Dermis blood vessel endothelial cell (primary cell): Measurements from ENCODE around the gene ANO10. TPM values are rescaled to one million over a fixed set of nuclear protein-coding genes. Genes with fewer than 3 reads are reported as not detected.
"Not testable (repeated sequence)": the region's sequence is repeated elsewhere in the genome, so short reads cannot be mapped to it uniquely, and the experiment has no call there.

Experiments
- DNase-seq: peaks from one replicate; pipeline ENCODE4 v3.0.0; 2010
- total RNA-seq: library from RNA; depleted of rRNA; stranded (reverse); fragments of >200 nt; gene quantifications from 2 replicates; pipeline ENCODE4 v1.2.3, GENCODE V29; 2014

The ANO10 gene
- 46.5 and 52.9 TPM in 2 replicates for total RNA-seq

DNA sequence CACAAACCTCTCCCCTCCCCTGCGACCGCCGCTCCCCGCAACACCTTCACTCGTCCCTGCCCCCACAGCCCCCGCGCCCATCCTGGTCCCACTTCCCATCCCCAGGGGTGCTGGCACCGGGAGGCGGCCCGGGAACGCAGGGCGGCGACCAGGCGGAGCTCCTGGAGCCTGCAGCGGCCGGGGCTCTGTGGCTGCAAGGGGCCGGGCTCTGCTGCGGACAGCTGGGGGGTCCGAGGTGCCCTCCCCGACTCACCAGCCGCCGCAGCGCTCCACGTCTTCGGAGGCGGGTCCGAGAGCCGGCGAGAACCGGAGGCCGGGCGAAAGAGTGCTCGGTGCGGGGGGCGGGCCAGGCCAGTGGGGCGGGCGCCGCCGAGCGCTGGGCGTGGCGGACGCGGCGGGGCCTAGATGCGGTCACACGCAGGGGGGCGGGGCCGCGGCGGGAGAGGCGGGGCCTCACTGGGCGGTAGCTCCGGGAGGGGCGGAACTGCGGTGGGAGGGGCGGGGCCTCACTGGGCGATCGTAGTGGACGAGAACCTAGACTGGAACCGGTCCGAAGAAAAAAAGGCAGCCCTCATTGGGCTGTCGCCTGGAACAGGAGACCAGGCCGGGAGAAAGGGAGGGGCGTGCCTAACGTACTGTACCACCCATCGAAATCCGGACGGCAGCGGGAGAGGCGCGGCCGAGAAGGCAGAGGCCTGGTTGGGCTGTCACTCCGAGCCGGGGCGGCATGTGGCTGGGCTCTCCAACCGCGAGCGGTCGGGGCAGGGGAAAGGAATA, at the start of gene ANO10:
Gene ANO10 (minus strand): TSS at position 356 of the 777 bp plus-strand sequence. CDS start 16,159 bp downstream, outside the sequence.
- DNase-seq = peak; percentile 99

DNA sequence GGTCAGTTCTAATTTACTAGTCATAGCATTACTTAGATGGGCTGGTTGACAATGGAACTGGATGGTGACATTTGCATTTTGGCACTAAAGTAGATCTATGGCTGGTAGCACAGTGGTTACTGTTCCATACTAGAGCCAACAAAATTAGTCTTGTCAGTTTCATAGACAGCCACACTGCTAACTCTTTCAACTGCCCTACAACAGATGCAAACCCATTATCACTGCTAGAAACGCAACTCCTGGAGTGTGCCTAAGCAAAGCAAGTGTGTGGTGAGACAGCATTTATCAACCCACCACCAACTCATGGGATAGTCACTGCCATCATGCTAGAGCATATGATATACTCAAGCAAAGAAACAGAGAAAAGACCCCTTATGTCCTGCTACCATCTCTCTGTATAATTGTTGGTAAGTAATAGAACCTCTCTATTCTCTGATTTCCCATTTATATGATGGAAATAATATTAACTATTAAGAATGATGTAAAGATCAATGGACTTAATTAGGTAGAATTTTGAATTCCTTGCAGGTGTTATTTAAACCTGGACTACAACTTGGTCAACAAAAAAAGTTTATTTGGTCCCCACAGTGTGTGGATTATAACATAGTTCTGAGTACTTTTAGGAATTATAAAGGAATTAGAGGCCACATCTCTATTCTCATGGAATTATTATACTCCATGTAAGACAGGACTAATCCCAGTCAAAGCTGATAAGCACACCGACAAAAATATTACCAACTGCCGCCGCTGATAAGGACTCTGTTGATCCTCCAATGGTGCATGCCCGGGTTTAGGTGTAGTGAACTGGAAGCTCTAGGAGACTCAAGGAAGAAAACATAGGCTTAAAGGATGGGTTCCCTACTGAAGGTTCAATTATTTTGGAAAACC, 49.1 kb upstream of the ANO10 start:
- no peak for DNase-seq

GRCh38 chr3:43665011-43665410, 43.2 kb upstream of the ANO10 start:
- DNase-seq = not testable (repeated sequence)

DNA sequence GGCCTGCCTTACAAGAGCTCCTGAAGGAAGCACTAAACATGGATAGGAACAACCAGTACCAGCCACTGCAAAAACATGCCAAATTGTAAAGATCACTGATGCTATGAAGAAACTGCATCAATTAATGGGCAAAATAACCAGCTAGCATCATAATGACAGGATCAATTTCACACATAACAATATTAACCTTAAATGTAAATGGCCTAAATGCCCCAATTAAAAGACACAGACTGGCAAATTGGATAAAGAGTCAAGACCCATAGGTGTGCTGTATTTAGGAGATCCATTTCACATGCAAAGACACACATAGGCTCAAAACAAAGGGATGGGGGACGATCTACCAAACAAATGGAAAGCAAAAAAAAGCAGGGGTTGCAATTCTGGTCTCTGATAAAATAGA, 39.6 kb upstream of the ANO10 start:
- DNase-seq = not testable (repeated sequence)

GRCh38 chr3:43659250-43659880, 37.6 kb upstream of the ANO10 start:
- no peak for DNase-seq

- DNase-seq = not testable (repeated sequence)
Measured at GRCh38 chr3:43656390-43656789, 34.6 kb upstream of the ANO10 start.

GRCh38 chr3:43650345-43650744, 28.5 kb upstream of the ANO10 start:
- no peak for DNase-seq

GRCh38 chr3:43649365-43649968, 27.7 kb upstream of the ANO10 start:
- peak; percentile 20 for DNase-seq

GRCh38 chr3:43648957-43649356, 27.1 kb upstream of the ANO10 start:
- DNase-seq = no peak

GRCh38 chr3:43647331-43648166, 25.7 kb upstream of the ANO10 start:
- no peak for DNase-seq

GRCh38 chr3:43644443-43644842, 22.6 kb upstream of the ANO10 start:
- DNase-seq = no peak

DNA sequence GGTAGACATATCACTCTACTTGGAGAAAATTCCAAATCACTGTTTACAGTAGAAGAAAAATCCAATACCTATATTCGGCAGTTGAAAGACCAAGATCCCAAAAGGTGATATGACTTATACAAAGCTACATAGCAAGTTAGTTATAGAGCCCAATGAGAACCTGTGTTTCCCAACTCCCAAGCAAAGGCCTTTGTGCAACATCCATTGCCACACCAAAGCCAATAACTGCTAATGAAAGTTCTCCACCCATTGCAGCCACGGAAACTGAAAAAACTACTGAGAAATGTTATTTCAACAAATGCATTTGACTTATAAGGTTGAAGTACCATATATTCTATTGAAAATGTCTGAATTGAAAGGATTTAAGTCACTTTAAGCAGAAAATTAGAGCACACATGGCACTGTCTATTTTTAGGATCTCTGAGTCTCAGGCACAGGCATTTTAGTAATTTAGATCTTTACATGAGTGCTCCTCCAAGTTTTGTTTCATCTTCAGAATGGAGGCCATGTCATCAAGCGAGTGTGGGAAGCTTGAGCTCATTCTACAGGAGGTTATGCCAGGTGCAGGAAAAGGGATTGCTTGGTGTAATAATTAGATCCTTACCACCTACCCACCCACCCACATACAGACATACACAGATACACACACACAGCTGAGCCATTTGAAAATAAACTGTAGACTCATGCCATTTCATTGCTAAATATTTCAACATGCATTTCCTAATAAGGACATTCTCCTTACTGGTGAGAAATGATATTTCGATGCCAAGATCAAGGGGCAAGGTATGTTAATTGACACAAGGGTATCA, 19.7 kb upstream of the ANO10 start:
- DNase-seq = no peak

- no peak for DNase-seq
Measured at GRCh38 chr3:43640681-43641080, 18.9 kb upstream of the ANO10 start.

DNA sequence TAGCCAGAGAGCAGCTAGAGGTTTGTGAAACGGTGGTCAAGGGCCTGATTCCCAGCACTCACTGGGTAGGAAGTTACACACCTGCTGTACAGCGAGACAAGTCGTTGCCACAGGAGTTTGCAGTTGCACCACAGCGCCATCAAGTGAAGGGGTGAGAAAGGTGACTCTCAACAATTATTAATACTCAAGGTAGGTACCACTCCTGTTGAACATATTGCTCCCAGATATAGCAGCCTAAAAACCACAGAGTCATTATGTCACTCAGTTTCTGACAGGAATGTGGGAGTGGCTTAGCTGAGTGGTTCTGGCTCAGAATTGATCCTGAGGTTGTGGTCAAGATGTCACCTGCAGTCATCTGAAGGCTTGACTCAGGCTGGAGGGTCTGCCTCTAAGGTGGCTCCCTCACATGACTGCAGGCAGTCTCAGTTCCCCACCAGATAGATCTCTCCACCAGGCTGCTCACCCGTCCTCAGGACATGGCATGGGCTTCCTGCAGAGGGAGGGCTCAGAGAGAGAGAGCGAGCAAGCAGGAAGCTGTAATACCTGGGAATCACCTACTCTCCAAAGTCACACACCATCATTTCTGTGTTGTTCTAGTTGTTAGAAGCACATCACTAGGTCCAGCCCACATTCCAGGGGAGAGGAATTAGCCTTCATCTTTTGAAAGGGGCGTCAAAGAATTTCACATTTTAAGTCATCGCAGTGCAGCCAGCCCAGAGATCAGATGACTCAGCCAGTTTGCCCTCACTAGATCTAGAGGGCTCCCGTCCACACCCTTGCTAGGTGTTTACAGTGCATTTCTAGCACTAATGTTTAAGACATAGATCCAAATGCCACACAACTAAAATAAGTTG, 17.0 kb upstream of the ANO10 start:
- peak; percentile 37 for DNase-seq

GRCh38 chr3:43637702-43638101, 15.9 kb upstream of the ANO10 start:
- DNase-seq = no peak

DNA sequence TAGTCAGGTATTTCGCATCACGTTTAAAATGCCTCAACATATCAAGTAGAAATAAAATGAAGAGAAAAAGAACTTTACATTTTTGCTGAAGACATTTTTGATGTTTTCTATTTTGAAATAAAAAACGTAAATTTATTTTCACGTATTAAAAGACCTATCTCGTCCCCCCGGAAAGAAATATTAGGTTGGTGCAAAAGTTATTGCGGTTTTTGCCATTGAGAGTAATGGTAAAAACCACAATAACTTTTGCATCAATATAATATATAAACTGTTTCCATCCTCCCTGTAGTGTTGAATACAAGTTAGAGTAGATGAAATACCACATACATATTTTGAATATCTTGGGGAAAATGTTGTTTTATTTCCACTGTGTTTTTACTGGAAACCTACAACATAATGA, 11.2 kb upstream of the ANO10 start:
- no peak for DNase-seq

GRCh38 chr3:43632269-43632733, 10.5 kb upstream of the ANO10 start:
- DNase-seq = peak; percentile 93

GRCh38 chr3:43629741-43630140, 7.9 kb upstream of the ANO10 start:
- no peak for DNase-seq

DNA sequence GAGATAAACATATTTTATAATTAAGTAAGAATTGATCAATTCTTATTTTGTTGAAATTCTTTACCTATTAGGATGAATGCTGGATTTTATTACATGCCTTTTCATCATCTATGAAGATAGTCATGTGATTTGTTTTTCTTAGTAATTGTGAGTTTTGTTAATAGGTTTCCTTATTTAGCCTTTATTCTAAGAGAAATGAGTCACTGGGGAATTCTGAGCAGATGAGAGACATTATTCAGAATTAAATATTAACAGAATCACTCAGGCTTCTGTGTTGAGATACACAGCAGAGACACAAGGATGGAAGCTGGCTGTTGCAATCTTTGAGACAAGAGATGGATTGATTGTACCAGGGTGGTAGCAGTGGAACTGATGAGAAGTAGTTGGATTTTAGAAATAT, 7.4 kb upstream of the ANO10 start:
- no peak for DNase-seq

GRCh38 chr3:43627360-43627759, 5.5 kb upstream of the ANO10 start:
- DNase-seq = no peak
